Measurements from ENCODE around the gene HAGHL. TPM values are rescaled to one million over a fixed set of nuclear protein-coding genes. Genes with fewer than 3 reads are reported as not detected.
"Not testable (repeated sequence)": the region's sequence is repeated elsewhere in the genome, so short reads cannot be mapped to it uniquely, and the experiment has no call there.

HAGHL gene
- total RNA-seq, 1 donor from 2014 or later, result 2.5 TPM

GRCh38 chr16:774086-775001 lies 47.4 kb downstream of the HAGHL start:
- no peak for DNase-seq

GRCh38 chr16:775236-775796 lies 48.4 kb downstream of the HAGHL start:
- no peak for DNase-seq

GRCh38 chr16:776298-776697 lies 49.4 kb downstream of the HAGHL start:
- DNase-seq, result not testable (repeated sequence)

GRCh38 chr16:776824-777223 lies 49.9 kb downstream of the HAGHL start:
- no peak for DNase-seq

- DNase-seq, result no peak
Measured at GRCh38 chr16:777826-778225, 50.9 kb downstream of the HAGHL start.

GRCh38 chr16:778447-778846 lies 51.5 kb downstream of the HAGHL start:
- DNase-seq, result no peak

GRCh38 chr16:778909-779527 lies 52.1 kb downstream of the HAGHL start:
- DNase-seq, result no peak

Small RNA genes lying within 50 kb of the gene (small RNA-seq; reads per million reads assigned to genes)
- not detected for gene MIR662 (ENCODE audit: low replicate concordance)

Other genes with a start within 250 kb of the HAGHL start
- gene CAPN15, start 199.4 kb upstream of the HAGHL start, total RNA-seq, result 10.2 TPM
- gene PRR35, start 166.7 kb upstream of the HAGHL start, total RNA-seq, result not detected
- gene NHLRC4, start 160.1 kb upstream of the HAGHL start, total RNA-seq, result 0.59 TPM
- gene PIGQ, start 157.1 kb upstream of the HAGHL start, total RNA-seq, result 10.4 TPM
- gene RAB40C, start 137.0 kb upstream of the HAGHL start, total RNA-seq, result 14.8 TPM
- gene WFIKKN1, start 96.1 kb upstream of the HAGHL start, total RNA-seq, result 0.20 TPM
- gene METTL26, start 90.8 kb upstream of the HAGHL start, total RNA-seq, result 22.9 TPM
- gene MCRIP2, start 85.3 kb upstream of the HAGHL start, total RNA-seq, result 6.9 TPM
- 15.1 TPM for gene WDR90, start 77.7 kb upstream of the HAGHL start, total RNA-seq
- gene RHOT2, start 59.0 kb upstream of the HAGHL start, total RNA-seq, result 26.4 TPM
- gene RHBDL1, start 51.4 kb upstream of the HAGHL start, total RNA-seq, result 1.2 TPM
- 49.1 TPM for gene STUB1, start 46.7 kb upstream of the HAGHL start, total RNA-seq
- 18.1 TPM for gene JMJD8, start 42.8 kb upstream of the HAGHL start, total RNA-seq
- gene WDR24, start 36.7 kb upstream of the HAGHL start, total RNA-seq, result 2.3 TPM
- gene FBXL16, start 21.3 kb upstream of the HAGHL start, total RNA-seq, result 0.30 TPM
- 6.2 TPM for gene METRN, start 12.0 kb upstream of the HAGHL start, total RNA-seq
- 6.3 TPM for gene ANTKMT, start 6.0 kb upstream of the HAGHL start, total RNA-seq
- gene CCDC78, start 663 bp upstream of the HAGHL start, total RNA-seq, result 0.20 TPM
- 41.2 TPM for gene CIAO3, start 13.9 kb downstream of the HAGHL start, total RNA-seq
- gene MSLN, start 33.6 kb downstream of the HAGHL start, total RNA-seq, result 1.4 TPM
- 7.8 TPM for gene RPUSD1, start 61.3 kb downstream of the HAGHL start, total RNA-seq
- 10.1 TPM for gene CHTF18, start 61.5 kb downstream of the HAGHL start, total RNA-seq
- not detected for gene GNG13, start 73.6 kb downstream of the HAGHL start, total RNA-seq
- 13.6 TPM for gene LMF1, start 243.9 kb downstream of the HAGHL start, total RNA-seq

All from skin of body (tissue), 3 donors.